T-helper 17 cell (primary cell): ENCODE results near the gene USP5. TPM values are rescaled to one million over a fixed set of nuclear protein-coding genes. Genes with fewer than 3 reads are reported as not detected.
"Not testable (repeated sequence)": the region's sequence is repeated elsewhere in the genome, so short reads cannot be mapped to it uniquely, and the experiment has no call there.

Source experiments
- ATAC-seq: fragments of 150-1000 bp; cut with Tn5 transposase; 2 replicates; pipeline ENCODE4 v1.10.0; 2021; ENCODE audit warnings: mild to moderate bottlenecking, moderate library complexity
- DNase-seq, 3 donors: peaks; one replicate each; pipeline versions ENCODE4 v3.0.0 to v3.0.0-alpha.2; 2020 to 2021
- H3K9me3 ChIP-seq: one replicate; pipeline ENCODE4 v1.7.0; 2013; ENCODE audit warnings: low read length, mild to moderate bottlenecking; ENCODE audit not compliant: control insufficient read depth, poor library complexity, severe bottlenecking
- H3K27ac Mint-ChIP-seq: one replicate; pipeline ENCODE4 v1.8.0; 2022; ENCODE audit warnings: mild to moderate bottlenecking, moderate library complexity, mixed read lengths
- H3K27me3 Mint-ChIP-seq: one replicate; pipeline ENCODE4 v1.8.0; 2022; ENCODE audit warnings: mixed read lengths
- H3K36me3 Mint-ChIP-seq: one replicate; pipeline ENCODE4 v1.8.0; 2022; ENCODE audit warnings: low read depth, mixed read lengths
- H3K4me1 Mint-ChIP-seq: one replicate; pipeline ENCODE4 v1.8.0; 2022; ENCODE audit warnings: mild to moderate bottlenecking, mixed read lengths
- H3K4me3 Mint-ChIP-seq: one replicate; pipeline ENCODE4 v1.8.0; 2022; ENCODE audit warnings: mild to moderate bottlenecking, moderate library complexity, mixed read lengths
- total RNA-seq, 4 donors: library from RNA in 2 of 4; stranded (reverse) in 2 of 4; gene quantifications; one replicate each; pipeline ENCODE4 v1.2.3 and lab custom pipeline; 2022 to 2026

Gene USP5
- total RNA-seq, 2 donors from 2014 or later = 65.7 to 76.1 TPM

DNA sequence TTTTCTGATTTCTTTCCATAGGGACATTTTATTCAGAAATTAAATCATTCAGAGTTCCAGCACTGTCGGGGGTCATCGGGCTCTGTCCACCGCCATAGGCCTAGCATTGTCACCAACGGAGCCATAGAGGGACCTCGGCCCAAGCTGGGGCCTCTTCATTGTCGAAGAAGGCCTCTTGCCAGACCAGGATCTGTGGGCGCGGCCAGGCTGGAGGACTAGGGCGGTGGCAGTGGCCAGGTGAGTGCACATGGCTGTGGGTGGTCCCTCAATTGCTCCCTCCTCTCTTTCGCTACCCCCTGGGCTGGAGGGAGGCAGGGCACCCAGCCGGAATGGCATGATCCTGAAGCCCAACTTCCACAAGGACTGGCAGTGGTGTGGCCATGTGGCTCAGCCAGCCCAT lies 31.7 kb downstream of the USP5 start:
- no peaks in the 10 kb centered on the region for H3K27me3 Mint-ChIP-seq
- ATAC-seq (no peak), DNase-seq (no peak)
- H3K9me3 ChIP-seq = no peaks in the 10 kb centered on the region
- H3K4me3 Mint-ChIP-seq = no peak overlapping the region
- H3K27ac Mint-ChIP-seq = no peak overlapping the region
- H3K36me3 Mint-ChIP-seq = no peaks in the 10 kb centered on the region
- no peaks in the 10 kb centered on the region for H3K4me1 Mint-ChIP-seq

DNA sequence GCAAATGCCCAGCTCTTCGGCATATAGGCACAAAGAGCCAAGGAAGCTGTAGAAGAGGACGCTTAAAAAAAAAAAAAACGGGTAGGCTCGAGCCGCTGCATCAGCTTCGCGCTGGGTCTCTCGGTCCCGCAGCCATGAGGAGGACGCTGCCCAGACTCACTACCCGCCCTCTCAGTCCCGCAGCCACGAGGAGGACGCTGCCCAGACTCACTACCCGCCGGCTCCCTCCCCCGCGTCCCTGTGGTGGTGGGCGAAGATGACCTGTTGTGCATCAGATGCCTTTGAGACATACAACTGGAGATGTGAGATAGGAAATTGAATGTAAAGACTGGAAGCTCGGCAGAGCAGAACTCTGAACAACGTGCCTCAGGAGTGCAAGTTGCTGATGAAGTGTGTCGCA lies 32.6 kb downstream of the USP5 start:
- ATAC-seq = no peak
- no peak overlapping the region for H3K27ac Mint-ChIP-seq
- H3K27me3 Mint-ChIP-seq = no peaks in the 10 kb centered on the region

DNA sequence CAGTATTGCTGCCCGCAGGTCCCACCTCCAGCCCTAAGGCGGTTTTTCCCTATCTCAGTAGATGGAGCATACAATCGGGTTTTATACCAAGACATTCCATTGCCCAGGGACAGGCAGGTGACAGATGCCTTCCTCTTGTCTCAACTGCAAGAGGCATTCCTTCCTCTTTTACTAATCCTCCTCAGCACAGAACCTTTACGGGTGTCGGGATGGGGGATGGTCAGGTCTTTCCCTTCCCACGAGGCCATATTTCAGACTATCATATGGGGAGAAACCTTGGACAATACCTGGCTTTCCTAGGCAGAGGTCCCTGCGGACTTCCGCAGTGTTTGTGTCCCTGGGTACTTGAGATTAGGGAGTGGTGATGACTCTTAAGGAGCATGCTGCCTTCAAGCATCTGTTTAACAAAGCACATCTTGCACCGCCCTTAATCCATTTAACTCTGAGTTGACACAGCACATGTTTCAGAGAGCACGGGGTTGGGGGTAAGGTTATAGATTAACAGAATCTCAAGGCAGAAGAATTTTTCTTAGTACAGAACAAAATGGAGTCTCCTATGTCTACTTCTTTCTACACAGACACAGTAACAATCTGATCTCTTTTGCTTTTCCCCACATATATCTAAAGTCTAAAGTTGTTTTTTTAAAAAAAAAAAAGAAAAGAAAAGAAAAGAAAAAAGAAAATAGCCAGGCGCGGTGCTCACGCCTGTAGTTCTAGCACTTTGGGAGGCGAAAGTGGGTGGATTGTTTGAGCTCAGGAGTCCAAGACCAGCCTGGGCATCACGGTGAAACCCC lies 34.5 kb downstream of the USP5 start:
- not testable (repeated sequence) for H3K4me3 Mint-ChIP-seq, H3K4me1 Mint-ChIP-seq, DNase-seq, H3K27me3 Mint-ChIP-seq, H3K27ac Mint-ChIP-seq, H3K36me3 Mint-ChIP-seq, ATAC-seq, H3K9me3 ChIP-seq

More for the DNA sequence above, 32.6 kb downstream of the USP5 start:
- Mint-ChIP-seq H3K36me3 (no peaks in the 10 kb centered on the region), H3K4me1 (no peaks in the 10 kb centered on the region), H3K4me3 (no peak overlapping the region)
- no peak for DNase-seq
- no peaks in the 10 kb centered on the region for H3K9me3 ChIP-seq

DNA sequence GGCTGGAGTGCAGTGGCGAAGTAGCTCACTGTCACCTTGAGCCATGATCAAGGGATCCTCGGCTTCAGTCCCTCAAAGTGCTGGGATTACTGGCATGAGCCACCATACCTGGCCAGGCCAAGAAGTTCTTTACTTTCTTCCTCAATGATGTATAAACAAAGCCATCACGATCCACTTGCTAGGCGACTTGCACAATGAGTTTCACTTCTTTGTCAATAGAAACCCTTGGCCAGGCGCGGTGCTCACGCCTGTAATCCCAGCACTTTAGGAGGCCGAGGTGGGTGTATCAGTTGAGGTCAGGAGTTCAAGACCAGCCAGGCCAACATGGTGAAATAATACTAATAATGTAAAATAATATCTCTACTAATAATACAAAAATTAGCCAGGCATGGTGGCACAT lies 35.5 kb downstream of the USP5 start:
- no peak overlapping the region for H3K4me3 Mint-ChIP-seq
- no peaks in the 10 kb centered on the region for H3K9me3 ChIP-seq
- H3K36me3 Mint-ChIP-seq = no peaks in the 10 kb centered on the region
- H3K4me1 Mint-ChIP-seq = peaks cover 5% of the 10 kb centered on the region
- ATAC-seq = no peak
- DNase-seq = no peak
- no peak overlapping the region for H3K27ac Mint-ChIP-seq
- H3K27me3 Mint-ChIP-seq = no peaks in the 10 kb centered on the region

DNA sequence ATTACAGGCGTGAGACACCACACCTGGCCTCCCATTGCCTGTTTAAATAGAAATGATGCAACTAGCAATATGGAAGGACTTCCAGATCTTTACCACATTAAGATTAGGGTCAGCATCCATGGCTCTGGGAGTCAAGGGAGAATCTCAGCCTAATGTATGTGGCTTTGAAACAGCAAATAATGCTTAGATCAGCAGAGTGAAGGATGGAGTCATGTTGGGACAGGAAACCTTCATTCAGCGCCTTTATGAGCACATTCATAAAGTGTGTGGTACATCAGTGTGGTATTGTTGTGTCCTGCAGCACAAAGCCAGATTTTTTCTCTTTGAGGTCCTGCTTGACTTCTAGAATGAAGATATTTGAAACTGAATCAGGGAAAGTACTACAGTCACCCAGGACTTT lies 36.4 kb downstream of the USP5 start:
- ATAC-seq (no peak), DNase-seq (no peak)
- no peaks in the 10 kb centered on the region for H3K27me3 Mint-ChIP-seq
- peaks cover 5% of the 10 kb centered on the region for H3K4me1 Mint-ChIP-seq
- H3K9me3 ChIP-seq = no peaks in the 10 kb centered on the region
- H3K36me3 Mint-ChIP-seq = no peaks in the 10 kb centered on the region
- no peak overlapping the region for H3K4me3 Mint-ChIP-seq
- H3K27ac Mint-ChIP-seq = no peak overlapping the region

DNA sequence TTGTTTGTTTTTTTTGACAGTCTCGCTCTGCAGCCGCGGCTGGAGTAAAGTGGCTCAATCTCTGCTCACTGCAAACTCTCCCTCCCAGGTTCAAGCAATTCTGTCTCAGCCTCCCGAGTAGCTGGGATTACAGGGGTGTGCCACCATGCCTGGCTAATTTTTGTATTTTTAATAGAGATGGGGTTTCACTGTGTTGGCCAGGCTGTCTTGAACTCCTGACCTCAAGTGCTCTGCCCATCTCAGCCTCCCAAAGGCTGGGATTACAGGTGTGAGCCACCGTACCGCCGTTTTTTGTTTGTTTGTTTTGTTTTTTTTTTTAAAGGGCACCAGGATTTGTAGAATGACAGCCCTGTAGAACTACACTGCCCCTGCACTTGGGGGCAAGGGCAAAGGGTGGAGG lies 36.8 kb downstream of the USP5 start:
- not testable (repeated sequence) for H3K9me3 ChIP-seq, DNase-seq, H3K27me3 Mint-ChIP-seq, ATAC-seq, H3K36me3 Mint-ChIP-seq, H3K4me1 Mint-ChIP-seq, H3K27ac Mint-ChIP-seq, H3K4me3 Mint-ChIP-seq

DNA sequence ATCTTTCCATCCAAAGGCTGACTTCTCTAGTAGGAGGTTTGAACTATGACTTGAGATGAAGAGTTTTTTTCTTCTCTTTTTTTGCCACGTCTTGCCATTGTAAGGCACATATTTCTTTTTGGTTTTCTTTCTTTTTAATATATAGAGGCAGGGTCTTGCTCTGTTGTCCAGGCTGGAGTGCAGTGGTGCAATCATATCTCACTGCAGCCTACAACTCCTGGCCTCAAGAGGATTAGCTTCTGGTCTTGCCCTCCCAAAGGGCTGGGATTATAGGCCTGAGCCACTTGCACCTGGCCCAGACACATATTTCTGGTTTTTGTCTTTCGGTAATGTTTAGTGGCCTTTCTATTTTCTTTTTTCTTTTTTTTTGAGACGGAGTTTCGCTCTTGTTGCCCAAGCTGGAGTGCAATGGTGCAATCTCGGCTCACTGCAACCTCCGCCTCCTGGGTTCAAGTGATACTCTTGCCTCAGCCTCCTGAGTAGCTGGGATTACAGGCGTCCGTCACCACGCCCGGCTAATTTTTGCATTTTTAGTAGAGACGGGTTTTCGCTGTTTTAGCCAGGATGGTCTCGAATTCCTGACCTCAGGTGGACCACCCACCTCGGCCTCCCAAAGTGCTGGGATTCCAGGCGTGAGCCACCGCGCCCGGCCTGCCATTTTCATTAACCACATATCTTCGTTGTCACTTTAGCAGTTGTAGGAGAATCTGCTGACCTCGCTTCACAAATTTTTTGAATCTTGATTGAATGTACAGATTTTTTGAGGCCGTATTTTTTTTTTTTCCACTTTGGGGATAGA lies 38.0 kb downstream of the USP5 start:
- not testable (repeated sequence) for ATAC-seq, H3K9me3 ChIP-seq, H3K27me3 Mint-ChIP-seq, H3K4me1 Mint-ChIP-seq, H3K4me3 Mint-ChIP-seq, DNase-seq, H3K36me3 Mint-ChIP-seq
- peak overlapping the region; percentile 75 for H3K27ac Mint-ChIP-seq

DNA sequence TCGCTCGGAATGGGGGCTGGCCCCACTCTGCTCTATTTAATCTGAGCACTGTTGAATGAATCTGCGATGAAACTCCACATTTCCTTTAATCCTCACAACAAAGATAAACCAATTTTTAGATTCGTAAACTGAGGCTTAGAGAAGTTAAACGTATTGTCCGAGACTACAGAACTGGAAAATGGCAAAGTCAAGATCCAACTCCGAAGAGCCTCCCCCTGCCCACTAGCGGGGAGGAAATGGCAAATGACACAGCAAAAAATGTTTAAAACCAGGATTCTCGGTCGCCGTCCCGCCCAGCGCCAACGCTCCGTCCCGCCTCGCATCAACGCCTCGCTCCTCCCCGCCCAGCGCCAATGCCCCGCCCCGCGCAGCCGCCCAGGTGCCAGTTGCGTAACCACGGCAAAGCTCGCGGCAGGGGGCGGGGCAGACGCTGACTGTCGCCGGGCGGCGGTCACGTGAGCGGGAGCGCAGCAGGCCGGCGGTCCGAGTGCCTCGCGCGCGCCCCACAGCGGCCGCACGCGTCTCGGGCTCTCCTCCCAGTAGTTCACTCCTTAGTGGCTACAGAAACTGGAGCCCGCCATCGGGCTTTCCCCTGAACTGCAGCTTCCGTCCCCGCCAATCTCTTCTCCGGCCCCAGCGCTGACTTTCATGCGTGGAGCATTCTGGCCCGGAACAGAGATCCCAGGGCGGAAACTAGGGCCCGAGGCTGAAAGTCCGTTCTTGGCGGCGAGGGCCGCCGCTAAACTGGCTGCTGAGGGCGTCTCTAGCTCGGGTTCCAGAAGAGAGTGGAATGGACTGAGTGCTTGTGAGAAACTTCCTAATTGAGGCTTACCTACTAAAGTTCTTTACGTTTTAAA lies 39.1 kb downstream of the USP5 start:
- Mint-ChIP-seq H3K4me1 (peaks cover 5% of the 10 kb centered on the region), H3K27me3 (no peaks in the 10 kb centered on the region), H3K36me3 (no peaks in the 10 kb centered on the region), H3K4me3 (peak overlapping the region; percentile 82), H3K27ac (peak overlapping the region; percentile 95)
- DNase-seq (peak; percentile 99 to 100 (median 99)), ATAC-seq (peak; percentile 96)
- no peaks in the 10 kb centered on the region for H3K9me3 ChIP-seq

DNA sequence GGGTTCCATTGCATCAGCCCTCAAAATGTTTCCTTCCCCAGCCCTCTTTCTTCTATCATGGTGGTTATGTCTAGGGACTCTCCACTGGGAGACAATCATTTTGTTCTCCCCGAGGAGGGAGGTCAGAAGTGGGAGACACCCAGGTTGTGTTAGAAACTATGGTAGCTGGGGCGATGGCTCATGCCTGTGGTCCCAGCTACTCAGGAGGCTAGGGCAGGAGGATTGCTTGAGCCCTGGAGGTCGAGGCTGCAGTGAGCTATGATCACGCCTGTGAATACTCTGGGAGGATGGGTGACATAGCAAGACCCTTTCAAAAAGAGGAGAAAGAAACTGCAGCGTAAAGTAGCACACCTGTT lies 39.7 kb downstream of the USP5 start:
- ATAC-seq = no peak
- Mint-ChIP-seq H3K4me1 (peaks cover 5% of the 10 kb centered on the region), H3K27ac (peak overlapping the region; percentile 95), H3K36me3 (no peaks in the 10 kb centered on the region), H3K27me3 (no peaks in the 10 kb centered on the region), H3K4me3 (peak overlapping the region; percentile 82)
- DNase-seq = no peak
- H3K9me3 ChIP-seq = no peaks in the 10 kb centered on the region

DNA sequence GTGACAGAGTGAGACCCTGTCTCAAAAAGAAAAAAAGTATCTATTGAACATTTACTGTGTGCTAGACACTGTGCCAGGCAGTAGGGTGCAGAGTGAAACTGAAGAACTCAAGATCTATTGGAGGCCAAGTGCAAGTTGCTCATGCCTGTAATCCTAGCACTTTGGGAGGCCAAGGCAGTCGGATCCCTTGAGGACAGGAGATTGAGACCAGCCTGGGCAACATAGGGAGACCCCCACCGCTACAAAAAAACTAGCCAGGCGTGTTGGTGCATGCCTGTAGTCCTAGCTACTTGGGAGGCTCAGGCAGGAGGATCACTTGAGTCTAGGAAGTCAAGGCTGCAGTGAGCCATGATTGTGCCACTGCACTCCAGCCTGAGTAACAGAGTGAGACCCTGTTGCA lies 40.7 kb downstream of the USP5 start:
- not testable (repeated sequence) for DNase-seq, H3K27me3 Mint-ChIP-seq, H3K9me3 ChIP-seq, H3K4me3 Mint-ChIP-seq, ATAC-seq, H3K4me1 Mint-ChIP-seq, H3K36me3 Mint-ChIP-seq
- peak overlapping the region; percentile 37 for H3K27ac Mint-ChIP-seq

DNA sequence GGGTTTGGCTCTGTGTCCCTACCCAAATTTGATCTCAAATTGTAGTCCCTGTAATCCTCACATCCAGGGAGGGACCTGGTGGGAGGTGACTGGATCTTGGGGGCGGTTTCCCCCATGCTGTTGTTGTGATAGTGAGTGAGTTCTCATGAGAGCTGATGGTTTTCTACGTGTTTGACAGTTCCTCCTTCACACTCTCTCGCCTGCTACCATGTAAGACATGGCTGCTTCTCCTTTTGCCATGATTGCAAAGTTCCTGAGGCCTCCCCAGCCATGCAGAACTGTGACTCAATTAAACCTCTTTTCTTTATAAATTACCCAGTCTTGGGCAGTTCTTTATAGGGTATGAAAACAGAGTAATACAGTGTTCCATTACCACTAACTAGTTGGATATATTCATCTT lies 42.4 kb downstream of the USP5 start:
- Mint-ChIP-seq H3K4me1 (peaks cover 5% of the 10 kb centered on the region), H3K27me3 (no peaks in the 10 kb centered on the region), H3K36me3 (no peaks in the 10 kb centered on the region), H3K4me3 (no peak overlapping the region), H3K27ac (no peak overlapping the region)
- H3K9me3 ChIP-seq = no peaks in the 10 kb centered on the region
- DNase-seq (no peak), ATAC-seq (no peak)

DNA sequence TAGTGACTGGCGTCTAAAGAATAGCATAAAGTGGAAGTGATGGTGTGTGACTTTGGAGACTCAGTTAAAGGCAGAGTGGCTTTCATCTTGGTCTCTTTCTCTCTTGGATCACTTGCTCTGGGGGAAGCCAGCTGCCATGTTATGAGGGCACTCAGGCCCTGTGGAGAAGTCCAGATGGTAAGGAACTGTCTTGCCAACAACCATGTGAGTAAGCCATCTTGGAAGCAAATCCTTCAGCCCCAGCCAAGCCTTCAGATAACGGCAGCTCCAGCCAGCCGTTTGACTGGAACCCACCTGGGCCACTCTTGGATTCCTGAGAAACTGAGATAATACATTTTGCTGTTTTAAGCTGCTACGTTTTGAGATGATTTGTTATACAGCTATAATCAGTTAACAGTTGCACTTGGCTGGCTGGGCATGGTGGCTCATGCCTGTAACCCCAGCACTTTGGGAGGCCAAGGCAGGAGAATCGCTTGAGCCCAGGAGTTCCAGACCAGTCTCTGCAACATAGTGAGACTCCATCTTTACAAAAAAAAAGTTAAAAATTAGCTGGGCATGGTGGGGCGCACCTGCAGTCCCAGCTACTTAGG lies 45.0 kb downstream of the USP5 start:
- no peak for ATAC-seq
- no peak overlapping the region for H3K27ac Mint-ChIP-seq
- DNase-seq = no peak
- H3K36me3 Mint-ChIP-seq = no peaks in the 10 kb centered on the region
- no peaks in the 10 kb centered on the region for H3K27me3 Mint-ChIP-seq
- H3K4me1 Mint-ChIP-seq = no peaks in the 10 kb centered on the region
- H3K4me3 Mint-ChIP-seq = no peak overlapping the region
- no peaks in the 10 kb centered on the region for H3K9me3 ChIP-seq

DNA sequence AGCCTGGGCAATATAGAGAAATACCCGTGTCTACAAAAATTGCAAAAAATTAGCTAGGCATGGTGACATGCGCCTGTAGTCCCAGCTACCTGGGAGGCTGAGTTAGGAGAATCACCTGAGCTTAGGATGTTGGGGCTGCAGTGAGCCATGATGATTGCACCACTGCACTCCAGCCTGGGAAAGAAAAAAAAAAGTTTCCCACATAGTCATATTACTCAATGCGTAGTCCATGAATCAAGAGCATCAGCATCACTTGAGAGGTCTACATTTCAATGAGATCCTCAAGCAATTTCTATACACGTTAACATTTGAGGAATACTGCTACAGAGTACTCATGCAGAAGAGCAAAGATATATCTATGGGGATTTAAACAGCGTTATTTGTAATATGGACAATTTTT lies 47.5 kb downstream of the USP5 start:
- no peak overlapping the region for H3K4me3 Mint-ChIP-seq
- no peaks in the 10 kb centered on the region for H3K36me3 Mint-ChIP-seq
- ATAC-seq (no peak), DNase-seq (no peak)
- H3K27ac Mint-ChIP-seq = no peak overlapping the region
- peaks cover 7% of the 10 kb centered on the region for H3K4me1 Mint-ChIP-seq
- H3K27me3 Mint-ChIP-seq = no peaks in the 10 kb centered on the region
- no peaks in the 10 kb centered on the region for H3K9me3 ChIP-seq
